HepG2 (cell line): ENCODE data around the gene HHIPL1. TPM values are rescaled to one million over a fixed set of nuclear protein-coding genes. Genes with fewer than 3 reads are reported as not detected.
A peak's percentile ranks its signal among the peaks of the same experiment; 100 is the strongest.

Experiments
- ATAC-seq: fragments of 200-7000 bp; cut with Tn5 transposase; 3 replicates; pipeline ENCODE4 v1.9.1; 2020; ENCODE audit warnings: mild to moderate bottlenecking, moderate library complexity
- BruUV-seq: library from RNA; stranded (reverse); fragments of 400-500 nt; replicated peaks from 2 replicates; lab custom pipeline; 2021; lab: Mats Ljungman, UMichigan
- CTCF ChIA-PET: fragments of 300-600 bp; formaldehyde crosslinking; extraction: SDS; loops from one replicate; lab custom pipeline; 2021; ENCODE audit warnings: low total read pairs, inconsistent platforms, low intra/inter-chr PET ratio; lab: Yijun Ruan, JAX
- POLR2A ChIA-PET: fragments of 350-600 bp; sonication (Branson Sonifier 250); formaldehyde crosslinking; loops from one replicate; lab custom pipeline; 2020; ENCODE audit warnings: antibody characterized with exemption, inconsistent platforms; lab: Yijun Ruan, JAX
- DNase-seq: peaks from one replicate; pipeline ENCODE4 v3.0.0-alpha.2; 2015; ENCODE audit warnings: low spot score
- FAIRE-seq: peaks from 3 replicates; lab custom pipeline; 2011; peaks lifted over from hg19 to GRCh38; lab: Jason Lieb, UNC
- H2AFZ ChIP-seq: one replicate; pipeline ENCODE4 v1.6.1; 2011; ENCODE audit warnings: low read length, inconsistent platforms
- H3K27ac ChIP-seq: fragments of 300-600 bp; 3 replicates; pipeline ENCODE4 v1.8.0; 2011; ENCODE audit warnings: mixed run types, mild to moderate bottlenecking, mixed read lengths, low read length, inconsistent platforms; ENCODE audit not compliant: insufficient read depth; ENCODE audit errors: extremely low read length
- H3K27me3 ChIP-seq, 2 experiments: fragments of 200-600 bp in 1 of 2; 2 replicates in 1 of 2; 3 replicates in 1 of 2; pipeline versions ENCODE4 v1.6.0 to v1.8.0; 2011; ENCODE audit warnings: low read length in 2 of 2, mild to moderate bottlenecking in 2 of 2, moderate library complexity in 2 of 2, inconsistent platforms in 1 of 2; ENCODE audit not compliant: insufficient read depth in 2 of 2, control insufficient read depth in 1 of 2
- H3K36me3 ChIP-seq, 2 experiments: fragments of 200-600 bp in 1 of 2; replicated peaks in 1 of 2; 2 replicates in 1 of 2; 3 replicates in 1 of 2; pipeline versions ENCODE4 v1.5.1 to v1.8.0; 2011; ENCODE audit warnings: low read length in 2 of 2, inconsistent platforms in 1 of 2; ENCODE audit not compliant: insufficient read depth in 2 of 2, control insufficient read depth in 1 of 2
- H3K4me1 ChIP-seq: 2 replicates; pipeline ENCODE4 v1.5.1; 2012; ENCODE audit warnings: low read length, inconsistent platforms; ENCODE audit not compliant: insufficient read depth
- H3K4me2 ChIP-seq: 2 replicates; pipeline ENCODE4 v1.6.0; 2011; ENCODE audit warnings: low read depth, low read length, inconsistent platforms
- H3K4me3 ChIP-seq, 3 experiments: fragments of 200-600 bp in 1 of 3; sonication (generic), shearing (Covaris generic) in 1 of 3; replicated peaks in 1 of 3; 2 replicates each; pipeline ENCODE4 v1.5.1; 2011 to 2016; ENCODE audit warnings: low read length in 3 of 3, inconsistent platforms in 2 of 3, low read depth in 2 of 3, mild to moderate bottlenecking in 2 of 3, control low read depth in 1 of 3, mixed read lengths in 1 of 3; ENCODE audit not compliant: insufficient read depth in 1 of 3
- H3K79me2 ChIP-seq: one replicate; pipeline ENCODE4 v1.6.1; 2011; ENCODE audit warnings: low read length, inconsistent platforms; ENCODE audit not compliant: insufficient read depth
- H3K9ac ChIP-seq: 2 replicates; pipeline ENCODE4 v1.6.0; 2011; ENCODE audit warnings: mild to moderate bottlenecking, low read depth, low read length, inconsistent platforms; ENCODE audit not compliant: insufficient read depth
- H3K9me3 ChIP-seq: 2 replicates; pipeline ENCODE4 v1.5.1; 2012; ENCODE audit warnings: mild to moderate bottlenecking, low read length
- H4K20me1 ChIP-seq: 2 replicates; pipeline ENCODE4 v1.6.0; 2011; ENCODE audit warnings: inconsistent platforms, mild to moderate bottlenecking, low read length, moderate library complexity; ENCODE audit not compliant: insufficient read depth
- ARNTL ChIP-seq: sonication (generic); formaldehyde crosslinking; IDR thresholded peaks from 2 replicates; pipeline ENCODE4 v1.4.0; 2020; ENCODE audit warnings: mild to moderate bottlenecking, missing genetic modification reagents
- GABPB1 ChIP-seq: IDR thresholded peaks from 2 replicates; pipeline ENCODE4 v1.6.1; 2016; ENCODE audit warnings: mild to moderate bottlenecking, missing genetic modification reagents, moderate library complexity, missing compliant biosample characterization
- RFX1 ChIP-seq: fragments of 450-650 bp; IDR thresholded peaks from 2 replicates; pipeline ENCODE4 v1.6.1; 2017
- SAFB2 ChIP-seq: sonication (generic); formaldehyde crosslinking; IDR thresholded peaks from 2 replicates; pipeline ENCODE4 v1.5.1; 2020; ENCODE audit warnings: missing genetic modification reagents, low read depth, mild to moderate bottlenecking, borderline replicate concordance
- SIN3A ChIP-seq: IDR thresholded peaks from 2 replicates; pipeline ENCODE4 v1.6.1; 2011; ENCODE audit warnings: low read depth, mild to moderate bottlenecking, control low read depth, low read length, borderline replicate concordance
- ZNF432 ChIP-seq: sonication (generic); formaldehyde crosslinking; IDR thresholded peaks from 2 replicates; pipeline ENCODE4 v1.5.0; 2020; ENCODE audit warnings: missing genetic modification reagents, mild to moderate bottlenecking, borderline replicate concordance
- WGBS: methylation state at CpG from one replicate; pipeline ENCODE4 v1.1.6; 2017; ENCODE audit warnings: low lambda C conversion rate; 5-methylcytosine and 5-hydroxymethylcytosine counted together
- in situ Hi-C: cut with HindIII; loops from 2 replicates; pipeline ENCODE4 v1.10.0; 2017; ENCODE audit warnings: low pct_unique_long_range_greater_than_20kb; ENCODE audit not compliant: extremely low pct_ligation_motif_present
- intact Hi-C: fragments of 100-400 bp; cut with micrococcal nuclease; formaldehyde crosslinking; loops from one replicate; pipeline ENCODE4 v1.10.0; 2022; ENCODE audit not compliant: unreplicated experiment
- polyA plus RNA-seq, 8 experiments: library from polyadenylated mRNA; depleted of rRNA in 3 of 8; stranded (reverse) in 7 of 8; unstranded in 1 of 8; fragments of >200 nt; fragmentation: Illumina TruSeq in 4 of 8; extraction: Trizol in 4 of 8; gene quantifications; 2 replicates each; pipeline versions ENCODE4 v1.2.1 to v1.2.3, GENCODE V29; 2011 to 2016; ENCODE audit warnings: low read depth in 4 of 8, missing spikeins in 1 of 8, mixed read lengths in 1 of 8; ENCODE audit not compliant: insufficient read depth in 1 of 8
- total RNA-seq, 5 experiments: library from RNA; depleted of rRNA; stranded (reverse); fragments of >200 nt; fragmentation: Illumina TruSeq; extraction: Trizol; gene quantifications; 2 replicates each; pipeline ENCODE4 v1.2.3, GENCODE V29; 2016; ENCODE audit warnings: low read depth in 1 of 5

The HHIPL1 gene
- total and polyA plus RNA-seq, 2 of the 13 experiments (the other 11 are each of a cell fraction or from before 2014, with no cell fraction given): not detected

GRCh38 chr14:99672506-99673304, 27.8 kb downstream of the HHIPL1 start:
- Histone ChIP-seq H3K9me3 (peaks cover 2% of the 10 kb centered on the region; the same call in 1 of the 2 replicates), H3K4me3 (peak overlapping the region in 1 of 3 experiments; percentile 60; a peak in 1 of 6 replicates), H3K9ac (no peak overlapping the region), H2AFZ (no peak overlapping the region), H3K27ac (no peak overlapping the region), H3K36me3 (no peaks in the 10 kb centered on the region), H3K4me2 (peak overlapping the region; percentile 69), H3K4me1 (peaks cover 26% of the 10 kb centered on the region), H4K20me1 (no peaks in the 10 kb centered on the region), H3K79me2 (no peaks in the 10 kb centered on the region), H3K27me3 (peaks cover 5 to 13% of the 10 kb centered on the region in 2 experiments; a peak in 3 of 5 replicates)
- ChIA-PET CTCF (no interaction called here), POLR2A (no interaction called here)
- no peak for FAIRE-seq
- DNase-seq: no peak
- ATAC-seq: peak; percentile 21; the same call in 2 of the 3 replicates
- TF ChIP-seq GABPB1 (CRISPR knock-in tag) (0 out of 2 replicates have a peak, but pooled peaks have one; percentile 13), RFX1 (no peak)
- intact Hi-C loops (no loop called here), in situ Hi-C loops (no loop called here)
- BruUV-seq: no TSS peak
- WGBS: 57% methylated on average over 11 of the region's 11 CpGs

- Histone ChIP-seq H2AFZ (no peak overlapping the region), H3K4me1 (peaks cover 26% of the 10 kb centered on the region), H3K4me3 (no peak overlapping the region), H4K20me1 (no peaks in the 10 kb centered on the region), H3K27me3 (peaks cover 5 to 16% of the 10 kb centered on the region in 2 experiments; a peak in 3 of 5 replicates), H3K4me2 (no peak overlapping the region), H3K36me3 (no peaks in the 10 kb centered on the region), H3K79me2 (no peaks in the 10 kb centered on the region), H3K9me3 (peaks cover 8% of the 10 kb centered on the region; the same call in 1 of the 2 replicates), H3K27ac (no peak overlapping the region), H3K9ac (no peak overlapping the region)
- ATAC-seq (no peak), DNase-seq (no peak), FAIRE-seq (no peak)
- 32% methylated on average over 7 of the region's 8 CpGs for WGBS
- ChIA-PET POLR2A (no interaction called here), CTCF (no interaction called here)
- intact Hi-C loops (no loop called here), in situ Hi-C loops (no loop called here)
- TF ChIP-seq ZNF432 (CRISPR knock-in tag) (no peak), ARNTL (no peak), SIN3A (no peak), SAFB2 (CRISPR knock-in tag) (no peak)
- no TSS peak for BruUV-seq
Measured at GRCh38 chr14:99673305-99674063, 28.6 kb downstream of the HHIPL1 start.
